ENCODE measurements around the gene CASP7. TPM values are rescaled to one million over a fixed set of nuclear protein-coding genes. Genes with fewer than 3 reads are reported as not detected.

The CASP7 gene
- total RNA-seq, 1 donor from 2014 or later: 15.5 TPM

GRCh38 chr10:113706623-113707022, 26.9 kb downstream of the CASP7 start:
- intact Hi-C loops (cut with micrococcal nuclease): no loop called here
- DNase-seq (no peak), ATAC-seq (no peak)

GRCh38 chr10:113708640-113709039, 28.9 kb downstream of the CASP7 start:
- ATAC-seq (no peak), DNase-seq (no peak)
- intact Hi-C loops (cut with micrococcal nuclease): no loop called here

GRCh38 chr10:113709221-113709838, 29.6 kb downstream of the CASP7 start:
- ATAC-seq (no peak), DNase-seq (no peak)
- intact Hi-C loops (cut with micrococcal nuclease): no loop called here

GRCh38 chr10:113711142-113711541, 31.4 kb downstream of the CASP7 start:
- intact Hi-C loops (cut with micrococcal nuclease): no loop called here
- ATAC-seq: no peak
- DNase-seq: no peak

- DNase-seq: no peak
- intact Hi-C loops (cut with micrococcal nuclease): no loop called here
- ATAC-seq: no peak
Observed at GRCh38 chr10:113712024-113712423, 32.3 kb downstream of the CASP7 start.

GRCh38 chr10:113712755-113713639, 33.3 kb downstream of the CASP7 start:
- DNase-seq (no peak), ATAC-seq (no peak)
- intact Hi-C loops (cut with micrococcal nuclease): no loop called here

- no peak for ATAC-seq
- intact Hi-C loops (cut with micrococcal nuclease): no loop called here
Observed at GRCh38 chr10:113713640-113713982, 33.9 kb downstream of the CASP7 start.

GRCh38 chr10:113716109-113716910, 36.6 kb downstream of the CASP7 start:
- ATAC-seq (no peak), DNase-seq (no peak)
- intact Hi-C loops (cut with micrococcal nuclease): no loop called here

More at GRCh38 chr10:113713640-113713982, 33.9 kb downstream of the CASP7 start:
- no peak for DNase-seq

GRCh38 chr10:113718969-113719822, 39.5 kb downstream of the CASP7 start:
- DNase-seq: no peak
- no peak for ATAC-seq
- intact Hi-C loops (cut with micrococcal nuclease): no loop called here

- no peak for DNase-seq
- ATAC-seq: no peak
- intact Hi-C loops (cut with micrococcal nuclease): no loop called here
Observed at GRCh38 chr10:113720386-113720785, 40.7 kb downstream of the CASP7 start.

GRCh38 chr10:113732160-113732881, 52.6 kb downstream of the CASP7 start:
- DNase-seq: no peak
- intact Hi-C loops (cut with micrococcal nuclease): no loop called here
- no peak for ATAC-seq

GRCh38 chr10:113732966-113733365, 53.3 kb downstream of the CASP7 start:
- ATAC-seq: no peak
- DNase-seq: no peak
- intact Hi-C loops (cut with micrococcal nuclease): no loop called here

GRCh38 chr10:113733635-113734034, 53.9 kb downstream of the CASP7 start:
- intact Hi-C loops (cut with micrococcal nuclease): no loop called here
- no peak for ATAC-seq
- DNase-seq: no peak

GRCh38 chr10:113735913-113736312, 56.2 kb downstream of the CASP7 start:
- intact Hi-C loops (cut with micrococcal nuclease): no loop called here
- DNase-seq: no peak
- ATAC-seq: no peak

- DNase-seq (no peak), ATAC-seq (no peak)
- intact Hi-C loops (cut with micrococcal nuclease): no loop called here
Observed at GRCh38 chr10:113736576-113736975, 56.9 kb downstream of the CASP7 start.

- ATAC-seq (no peak), DNase-seq (no peak)
- intact Hi-C loops (cut with micrococcal nuclease): no loop called here
Observed at GRCh38 chr10:113739031-113739430, 59.3 kb downstream of the CASP7 start.

GRCh38 chr10:113739577-113739976, 59.9 kb downstream of the CASP7 start:
- no peak for ATAC-seq
- no peak for DNase-seq
- intact Hi-C loops (cut with micrococcal nuclease): no loop called here

- DNase-seq (no peak), ATAC-seq (no peak)
Observed at GRCh38 chr10:113740850-113741249, 61.1 kb downstream of the CASP7 start.

GRCh38 chr10:113742466-113742865, 62.8 kb downstream of the CASP7 start:
- DNase-seq (no peak), ATAC-seq (no peak)
- intact Hi-C loops (cut with micrococcal nuclease): no loop called here

More at GRCh38 chr10:113740850-113741249, 61.1 kb downstream of the CASP7 start:
- intact Hi-C loops (cut with micrococcal nuclease): no loop called here
